Endothelial cell (in vitro differentiated cells): ENCODE data around the gene AMPD3. TPM values are rescaled to one million over a fixed set of nuclear protein-coding genes. Genes with fewer than 3 reads are reported as not detected.

Experiments used
- DNase-seq: peaks from one replicate; pipeline ENCODE4 v3.0.0; 2021; ENCODE audit warnings: low spot score
- H3K27ac Mint-ChIP-seq: one replicate; pipeline ENCODE4 v1.8.0; 2021; ENCODE audit warnings: mixed read lengths, inconsistent platforms; ENCODE audit not compliant: unreplicated experiment
- H3K27me3 Mint-ChIP-seq: one replicate; pipeline ENCODE4 v1.8.0; 2021; ENCODE audit warnings: mild to moderate bottlenecking, moderate library complexity, mixed read lengths, inconsistent platforms; ENCODE audit not compliant: unreplicated experiment
- H3K36me3 Mint-ChIP-seq: one replicate; pipeline ENCODE4 v1.8.0; 2021; ENCODE audit warnings: mild to moderate bottlenecking, low read depth, mixed read lengths, inconsistent platforms; ENCODE audit not compliant: unreplicated experiment
- H3K4me1 Mint-ChIP-seq: one replicate; pipeline ENCODE4 v1.8.0; 2021; ENCODE audit warnings: mild to moderate bottlenecking, mixed read lengths, inconsistent platforms; ENCODE audit not compliant: unreplicated experiment
- H3K4me3 Mint-ChIP-seq: one replicate; pipeline ENCODE4 v1.8.0; 2021; ENCODE audit warnings: mild to moderate bottlenecking, mixed read lengths, inconsistent platforms; ENCODE audit not compliant: unreplicated experiment
- H3K9me3 Mint-ChIP-seq: one replicate; pipeline ENCODE4 v1.8.0; 2021; ENCODE audit warnings: mixed read lengths, inconsistent platforms; ENCODE audit not compliant: unreplicated experiment
- CTCF ChIP-seq: fragments of 200-600 bp; sonication (generic); IDR thresholded peaks from one replicate; pipeline ENCODE4 v1.5.0; 2021; ENCODE audit warnings: antibody characterized with exemption; ENCODE audit not compliant: unreplicated experiment
- total RNA-seq: library from RNA; stranded (reverse); fragmentation: NEBNext Ultra II Directional; extraction: Animal tissue kit (Norgen Biotek cat#: 25700); gene quantifications from one replicate; pipeline ENCODE4 v1.2.1, GENCODE V29; 2021; ENCODE audit not compliant: unreplicated experiment

Gene AMPD3
- total RNA-seq, 1 donor from 2014 or later = 23.2 TPM

- Mint-ChIP-seq H3K9me3 (peaks cover 4% of the 10 kb centered on the region), H3K27ac (no peak overlapping the region), H3K36me3 (no peaks in the 10 kb centered on the region), H3K4me1 (peaks cover 9% of the 10 kb centered on the region), H3K27me3 (peaks cover 5% of the 10 kb centered on the region), H3K4me3 (no peak overlapping the region)
- no peak for TF ChIP-seq CTCF
- no peak for DNase-seq
These were observed 87.7 kb downstream of the AMPD3 start for GRCh38 chr11:10542776-10543175.

- no peak for TF ChIP-seq CTCF
- Mint-ChIP-seq H3K27me3 (peaks cover 5% of the 10 kb centered on the region), H3K27ac (no peak overlapping the region), H3K4me3 (no peak overlapping the region), H3K36me3 (no peaks in the 10 kb centered on the region), H3K9me3 (peaks cover 4% of the 10 kb centered on the region), H3K4me1 (peaks cover 9% of the 10 kb centered on the region)
- no peak for DNase-seq
These were observed 88.7 kb downstream of the AMPD3 start for GRCh38 chr11:10543782-10544181.

GRCh38 chr11:10544491-10545465 is 89.7 kb downstream of the AMPD3 start:
- peaks cover 4% of the 10 kb centered on the region for H3K9me3 Mint-ChIP-seq
- H3K27me3 Mint-ChIP-seq = peaks cover 5% of the 10 kb centered on the region
- TF ChIP-seq CTCF = no peak
- H3K4me3 Mint-ChIP-seq = no peak overlapping the region
- no peak for DNase-seq
- H3K36me3 Mint-ChIP-seq = no peaks in the 10 kb centered on the region
- H3K27ac Mint-ChIP-seq = no peak overlapping the region
- peaks cover 9% of the 10 kb centered on the region for H3K4me1 Mint-ChIP-seq

GRCh38 chr11:10550503-10551289 is 95.6 kb downstream of the AMPD3 start:
- peaks cover 3% of the 10 kb centered on the region for H3K27me3 Mint-ChIP-seq
- H3K4me1 Mint-ChIP-seq = no peaks in the 10 kb centered on the region
- no peaks in the 10 kb centered on the region for H3K9me3 Mint-ChIP-seq
- no peak overlapping the region for H3K4me3 Mint-ChIP-seq
- no peak for DNase-seq
- no peak overlapping the region for H3K27ac Mint-ChIP-seq
- TF ChIP-seq CTCF = no peak
- H3K36me3 Mint-ChIP-seq = no peaks in the 10 kb centered on the region
